Uterus (tissue), 2 donors: ENCODE data around the gene TNFAIP2.

Experiments used
- POLR2A ChIP-seq, 2 donors: fragments of 450-650 bp; IDR thresholded peaks; one replicate each; pipeline ENCODE4 v1.6.1; 2016; ENCODE audit warnings: antibody characterized with exemption in 2 of 2, mild to moderate bottlenecking in 1 of 2, moderate library complexity in 1 of 2
- TF ChIP-seq, protein P1 (sequence below), 4 experiments: fragments of 200-600 bp in 2 of 4; fragments of 450-650 bp in 2 of 4; sonication (generic) in 2 of 4; IDR thresholded peaks; one replicate each; pipeline ENCODE4 v1.5.1; 2016 to 2019; ENCODE audit warnings: antibody characterized with exemption in 4 of 4, mild to moderate bottlenecking in 2 of 4, moderate library complexity in 1 of 4

DNA sequence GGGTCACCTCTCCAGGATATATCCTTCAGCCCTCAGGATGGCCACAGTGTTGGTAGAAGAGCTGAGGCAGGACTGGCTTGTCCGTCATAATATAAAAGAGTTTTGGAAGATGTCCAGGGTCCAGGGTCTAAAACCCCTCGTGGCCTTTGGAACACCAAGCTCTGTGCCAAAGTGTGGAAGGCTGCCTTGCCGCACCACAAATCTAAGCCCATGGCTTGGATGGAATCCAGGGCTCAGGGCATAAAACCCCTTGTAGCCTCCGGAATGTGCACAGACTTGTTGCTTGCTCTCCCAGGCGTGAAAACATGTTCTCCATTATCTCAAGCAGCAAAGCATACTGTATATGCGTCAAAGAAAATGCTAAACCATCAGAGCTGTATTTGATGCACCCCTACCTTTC, 46.7 kb downstream of the TNFAIP2 start:
- TF ChIP-seq, protein P1, sequence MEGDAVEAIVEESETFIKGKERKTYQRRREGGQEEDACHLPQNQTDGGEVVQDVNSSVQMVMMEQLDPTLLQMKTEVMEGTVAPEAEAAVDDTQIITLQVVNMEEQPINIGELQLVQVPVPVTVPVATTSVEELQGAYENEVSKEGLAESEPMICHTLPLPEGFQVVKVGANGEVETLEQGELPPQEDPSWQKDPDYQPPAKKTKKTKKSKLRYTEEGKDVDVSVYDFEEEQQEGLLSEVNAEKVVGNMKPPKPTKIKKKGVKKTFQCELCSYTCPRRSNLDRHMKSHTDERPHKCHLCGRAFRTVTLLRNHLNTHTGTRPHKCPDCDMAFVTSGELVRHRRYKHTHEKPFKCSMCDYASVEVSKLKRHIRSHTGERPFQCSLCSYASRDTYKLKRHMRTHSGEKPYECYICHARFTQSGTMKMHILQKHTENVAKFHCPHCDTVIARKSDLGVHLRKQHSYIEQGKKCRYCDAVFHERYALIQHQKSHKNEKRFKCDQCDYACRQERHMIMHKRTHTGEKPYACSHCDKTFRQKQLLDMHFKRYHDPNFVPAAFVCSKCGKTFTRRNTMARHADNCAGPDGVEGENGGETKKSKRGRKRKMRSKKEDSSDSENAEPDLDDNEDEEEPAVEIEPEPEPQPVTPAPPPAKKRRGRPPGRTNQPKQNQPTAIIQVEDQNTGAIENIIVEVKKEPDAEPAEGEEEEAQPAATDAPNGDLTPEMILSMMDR (IDR thresholded peaks at IDR 0.05) = no peak
- TF ChIP-seq POLR2A (IDR thresholded peaks at IDR 0.05) = no peak
